CD14-positive monocyte (primary cell): Measurements from ENCODE around the gene CABCOCO1. TPM values are rescaled to one million over a fixed set of nuclear protein-coding genes. Genes with fewer than 3 reads are reported as not detected.

Source experiments
- DNase-seq, 3 donors: peaks; one replicate each; pipeline ENCODE4 v3.0.0-alpha.2; 2011 to 2022
- H2AFZ ChIP-seq: 2 replicates; pipeline ENCODE4 v1.6.0; 2012; ENCODE audit warnings: mild to moderate bottlenecking, low read depth, low read length, inconsistent platforms; ENCODE audit not compliant: insufficient read depth, poor library complexity, severe bottlenecking
- H3K27ac ChIP-seq, 2 donors: 1 replicate in 1 of 2; 2 replicates in 1 of 2; pipeline ENCODE4 v1.5.1; 2012 to 2013; ENCODE audit warnings: low read length in 2 of 2, control low read depth in 1 of 2, inconsistent platforms in 1 of 2, low read depth in 1 of 2, mild to moderate bottlenecking in 1 of 2
- H3K27me3 ChIP-seq, 2 donors: one replicate each; pipeline versions ENCODE4 v1.6.0 to v1.6.1; 2011 to 2013; ENCODE audit warnings: low read length in 2 of 2; ENCODE audit not compliant: control insufficient read depth in 2 of 2, insufficient read depth in 2 of 2
- H3K36me3 ChIP-seq, 2 donors: replicated peaks in 1 of 2; 1 replicate in 1 of 2; 2 replicates in 1 of 2; pipeline versions ENCODE4 v1.5.1 to v1.6.1; 2012 to 2013; ENCODE audit warnings: low read length in 2 of 2, control low read depth in 1 of 2, inconsistent platforms in 1 of 2, mild to moderate bottlenecking in 1 of 2; ENCODE audit not compliant: insufficient read depth in 2 of 2, control insufficient read depth in 1 of 2
- H3K4me1 ChIP-seq, 2 donors: 1 replicate in 1 of 2; 2 replicates in 1 of 2; pipeline versions ENCODE4 v1.5.1 to v1.6.1; 2012 to 2013; ENCODE audit warnings: low read length in 2 of 2, control low read depth in 1 of 2, inconsistent platforms in 1 of 2, mild to moderate bottlenecking in 1 of 2, moderate library complexity in 1 of 2; ENCODE audit not compliant: insufficient read depth in 2 of 2, control insufficient read depth in 1 of 2
- H3K4me2 ChIP-seq: replicated peaks from 2 replicates; pipeline ENCODE3; 2012; ENCODE audit warnings: low read length, moderate library complexity, mild to moderate bottlenecking; ENCODE audit not compliant: poor library complexity, severe bottlenecking; ENCODE audit errors: extremely low read depth
- H3K4me3 ChIP-seq, 3 experiments: fragments of 200-600 bp in 1 of 3; sonication (generic) in 1 of 3; replicated peaks in 1 of 3; 1 replicate in 2 of 3; 2 replicates in 1 of 3; pipeline ENCODE4 v1.5.1; 2011 to 2013; ENCODE audit warnings: low read length in 3 of 3, mild to moderate bottlenecking in 3 of 3, control low read depth in 2 of 3, low read depth in 2 of 3, inconsistent platforms in 1 of 3, moderate library complexity in 1 of 3
- H3K79me2 ChIP-seq: 2 replicates; pipeline ENCODE4 v1.6.0; 2012; ENCODE audit warnings: mild to moderate bottlenecking, control low read depth, inconsistent platforms, low read length, moderate library complexity; ENCODE audit not compliant: insufficient read depth
- H3K9ac ChIP-seq: 2 replicates; pipeline ENCODE4 v1.6.0; 2017; ENCODE audit warnings: low read length, mild to moderate bottlenecking; ENCODE audit not compliant: insufficient read depth, poor library complexity, severe bottlenecking
- H3K9me3 ChIP-seq, 2 donors: replicated peaks in 1 of 2; 1 replicate in 1 of 2; 2 replicates in 1 of 2; pipeline versions ENCODE4 v1.5.1 to v1.6.1; 2012 to 2013; ENCODE audit warnings: low read length in 2 of 2, control low read depth in 1 of 2; ENCODE audit not compliant: control insufficient read depth in 1 of 2, insufficient read depth in 1 of 2
- H4K20me1 ChIP-seq: 2 replicates; pipeline ENCODE4 v1.6.0; 2012; ENCODE audit warnings: mild to moderate bottlenecking, low read length, control low read depth, moderate library complexity; ENCODE audit not compliant: insufficient read depth
- H3K27ac Mint-ChIP-seq, 7 donors: one replicate each; pipeline ENCODE4 v1.8.0; 2020; ENCODE audit warnings: mild to moderate bottlenecking in 7 of 7, mixed read lengths in 7 of 7, moderate library complexity in 6 of 7, inconsistent platforms in 2 of 7
- H3K27me3 Mint-ChIP-seq, 3 donors: one replicate each; pipeline ENCODE4 v1.8.0; 2021 to 2022; ENCODE audit warnings: low read depth in 3 of 3, mild to moderate bottlenecking in 3 of 3, mixed read lengths in 3 of 3, moderate library complexity in 3 of 3, inconsistent platforms in 1 of 3
- H3K36me3 Mint-ChIP-seq, 2 donors: one replicate each; pipeline ENCODE4 v1.8.0; 2020; ENCODE audit warnings: mixed read lengths in 2 of 2, inconsistent platforms in 1 of 2, mild to moderate bottlenecking in 1 of 2
- H3K4me1 Mint-ChIP-seq: one replicate; pipeline ENCODE4 v1.8.0; 2020; ENCODE audit warnings: mild to moderate bottlenecking, mixed read lengths
- H3K4me3 Mint-ChIP-seq, 2 donors: one replicate each; pipeline ENCODE4 v1.8.0; 2020; ENCODE audit warnings: mild to moderate bottlenecking in 2 of 2, mixed read lengths in 2 of 2, moderate library complexity in 1 of 2
- H3K9me3 Mint-ChIP-seq, 7 donors: one replicate each; pipeline ENCODE4 v1.8.0; 2020 to 2022; ENCODE audit warnings: mixed read lengths in 7 of 7, mild to moderate bottlenecking in 6 of 7, moderate library complexity in 6 of 7, inconsistent platforms in 2 of 7
- WGBS: methylation state at CpG from one replicate; pipeline ENCODE4 v1.1.5; 2013; ENCODE audit warnings: missing lambda C conversion rate; ENCODE audit not compliant: insufficient coverage; 5-methylcytosine and 5-hydroxymethylcytosine counted together
- intact Hi-C, 2 donors: fragments of 100-400 bp; cut with micrococcal nuclease; formaldehyde crosslinking; loops; one replicate each; pipeline versions ENCODE4 v1.15.0 to v1.15.1; 2023
- polyA plus RNA-seq, 3 donors: library from polyadenylated mRNA; depleted of rRNA in 1 of 3; unstranded in 2 of 3; stranded (reverse) in 1 of 3; fragments of 300-500 nt in 2 of 3; fragments of >200 nt in 1 of 3; fragmentation: Illumina TruSeq in 2 of 3; gene quantifications; 1 replicate in 2 of 3; 2 replicates in 1 of 3; pipeline ENCODE4 v1.2.3, GENCODE V29; 2012 to 2021
- TF ChIP-seq, protein P1 (sequence below): fragments of 200-600 bp; IDR thresholded peaks from one replicate; pipeline ENCODE4 v1.8.0; 2022; ENCODE audit warnings: antibody characterized with exemption, mild to moderate bottlenecking

Gene CABCOCO1
- polyA plus RNA-seq, 3 donors, result not detected

DNA sequence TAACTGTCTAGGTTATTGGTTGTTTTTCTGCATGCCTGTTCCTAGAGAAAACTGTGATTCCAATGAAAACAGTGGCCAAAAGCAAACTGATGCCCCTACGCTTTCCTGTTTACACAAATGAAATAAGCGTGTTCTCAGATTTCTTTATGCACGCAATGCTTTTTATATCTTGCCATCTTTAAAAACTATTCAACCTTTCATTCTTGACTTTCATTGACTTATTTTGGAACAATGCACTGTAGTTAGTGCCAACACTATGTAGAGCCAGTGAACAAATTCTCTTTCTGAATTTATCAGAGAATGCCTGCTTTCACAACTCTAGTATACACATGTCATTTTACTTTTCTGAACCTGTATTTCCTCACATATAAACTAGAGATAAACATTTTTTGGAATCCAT is 86.6 kb downstream of the CABCOCO1 start:
- Mint-ChIP-seq H3K27me3 (peaks cover 0 to 1% (median 0%) of the 10 kb centered on the region in 3 donors), H3K36me3 (no peaks in the 10 kb centered on the region), H3K9me3 (no peaks in the 10 kb centered on the region), H3K4me1 (peaks cover 15% of the 10 kb centered on the region), H3K4me3 (no peak overlapping the region), H3K27ac (no peak overlapping the region)
- no peaks in the 10 kb centered on the region for H3K9me3 ChIP-seq
- 100% methylated on average over 3 of the region's 3 CpGs for WGBS
- no peak overlapping the region for H3K9ac ChIP-seq
- H3K79me2 ChIP-seq, result no peaks in the 10 kb centered on the region
- H3K36me3 ChIP-seq, result no peaks in the 10 kb centered on the region
- H2AFZ ChIP-seq, result no peak overlapping the region
- H3K4me2 ChIP-seq, result no peak overlapping the region
- no peaks in the 10 kb centered on the region for H3K27me3 ChIP-seq
- no peak overlapping the region for H3K4me3 ChIP-seq
- TF ChIP-seq, protein P1, sequence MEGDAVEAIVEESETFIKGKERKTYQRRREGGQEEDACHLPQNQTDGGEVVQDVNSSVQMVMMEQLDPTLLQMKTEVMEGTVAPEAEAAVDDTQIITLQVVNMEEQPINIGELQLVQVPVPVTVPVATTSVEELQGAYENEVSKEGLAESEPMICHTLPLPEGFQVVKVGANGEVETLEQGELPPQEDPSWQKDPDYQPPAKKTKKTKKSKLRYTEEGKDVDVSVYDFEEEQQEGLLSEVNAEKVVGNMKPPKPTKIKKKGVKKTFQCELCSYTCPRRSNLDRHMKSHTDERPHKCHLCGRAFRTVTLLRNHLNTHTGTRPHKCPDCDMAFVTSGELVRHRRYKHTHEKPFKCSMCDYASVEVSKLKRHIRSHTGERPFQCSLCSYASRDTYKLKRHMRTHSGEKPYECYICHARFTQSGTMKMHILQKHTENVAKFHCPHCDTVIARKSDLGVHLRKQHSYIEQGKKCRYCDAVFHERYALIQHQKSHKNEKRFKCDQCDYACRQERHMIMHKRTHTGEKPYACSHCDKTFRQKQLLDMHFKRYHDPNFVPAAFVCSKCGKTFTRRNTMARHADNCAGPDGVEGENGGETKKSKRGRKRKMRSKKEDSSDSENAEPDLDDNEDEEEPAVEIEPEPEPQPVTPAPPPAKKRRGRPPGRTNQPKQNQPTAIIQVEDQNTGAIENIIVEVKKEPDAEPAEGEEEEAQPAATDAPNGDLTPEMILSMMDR, result no peak
- DNase-seq, result no peak
- no peak overlapping the region for H3K27ac ChIP-seq
- peaks cover 4 to 5% of the 10 kb centered on the region in 2 donors for H3K4me1 ChIP-seq
- intact Hi-C loops, result no loop called here
- H4K20me1 ChIP-seq, result no peaks in the 10 kb centered on the region

DNA sequence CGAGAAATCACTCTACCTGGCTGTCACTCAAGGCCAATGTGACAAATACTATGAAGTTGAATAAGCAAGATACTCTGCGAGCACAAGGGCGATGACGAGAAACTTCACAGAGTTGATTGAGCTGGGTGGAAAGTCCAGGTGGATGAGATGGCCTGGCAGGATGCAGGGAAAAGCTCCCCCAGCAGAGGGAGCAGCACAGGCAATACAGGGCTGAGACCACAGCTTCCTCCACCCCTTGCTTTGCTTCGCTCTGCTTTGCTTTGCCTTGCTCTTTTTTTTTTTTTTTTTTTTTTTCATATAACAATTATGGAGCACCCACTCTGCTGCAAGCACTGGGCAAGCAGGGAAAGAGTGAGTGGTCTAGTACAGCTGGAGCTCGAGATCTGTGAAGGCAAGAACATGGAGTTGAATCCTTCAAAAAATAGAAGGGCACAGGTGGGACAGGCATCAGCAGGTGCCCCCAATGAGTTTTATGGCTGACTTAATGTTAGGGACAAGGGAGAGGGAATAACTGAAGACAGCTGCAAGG is 88.3 kb downstream of the CABCOCO1 start:
- no peak overlapping the region for H3K4me3 ChIP-seq
- DNase-seq, result peak; percentile 18 to 39 (median 30)
- WGBS, result 56% methylated on average over 4 of the region's 6 CpGs
- H3K4me1 Mint-ChIP-seq, result peaks cover 15% of the 10 kb centered on the region
- no peak overlapping the region for H3K27ac ChIP-seq
- peaks cover 0 to 1% (median 0%) of the 10 kb centered on the region in 3 donors for H3K27me3 Mint-ChIP-seq
- H3K27me3 ChIP-seq, result no peaks in the 10 kb centered on the region
- H3K4me2 ChIP-seq, result no peak overlapping the region
- intact Hi-C loops, result no loop called here
- H3K9me3 Mint-ChIP-seq, result no peaks in the 10 kb centered on the region
- H4K20me1 ChIP-seq, result no peaks in the 10 kb centered on the region
- H3K36me3 Mint-ChIP-seq, result no peaks in the 10 kb centered on the region
- no peak overlapping the region for H3K9ac ChIP-seq
- peaks cover 4 to 5% of the 10 kb centered on the region in 2 donors for H3K4me1 ChIP-seq
- no peaks in the 10 kb centered on the region for H3K79me2 ChIP-seq
- H2AFZ ChIP-seq, result peak overlapping the region; percentile 8
- TF ChIP-seq, protein P1, result peak; percentile 79
- H3K27ac Mint-ChIP-seq, result peak overlapping the region in 1 of 7 donors; percentile 61
- no peak overlapping the region for H3K4me3 Mint-ChIP-seq
- no peaks in the 10 kb centered on the region for H3K9me3 ChIP-seq
- H3K36me3 ChIP-seq, result no peaks in the 10 kb centered on the region
